ENCODE data around the gene HMGN3.

- TF ChIP-seq CTCF (IDR thresholded peaks at IDR 0.05), result no peak
- TF ChIP-seq POLR2A (IDR thresholded peaks at IDR 0.05), result no peak
Observed at GRCh38 chr6:79170959-79171358, 63.5 kb downstream of the HMGN3 start.
